Heart left ventricle (tissue), 16 donors: ENCODE measurements around the gene KCNN2. TPM values are rescaled to one million over a fixed set of nuclear protein-coding genes. Genes with fewer than 3 reads are reported as not detected.

Experiments used
- ATAC-seq, 4 donors: fragments of 200-7000 bp; cut with Tn5 transposase; one replicate each; pipeline ENCODE4 v1.9.1; 2020 to 2022; ENCODE audit warnings: moderate library complexity in 4 of 4, mild to moderate bottlenecking in 3 of 4, moderate number of reproducible peaks in 1 of 4
- DNase-seq, 5 donors: peaks; one replicate each; pipeline ENCODE4 v3.0.0-alpha.2; 2020
- H3K27ac ChIP-seq, 12 donors: fragments of 200-600 bp; sonication (generic) in 4 of 12; one replicate each; pipeline versions ENCODE4 v1.5.0 to v1.8.0; 2016 to 2022; ENCODE audit warnings: mild to moderate bottlenecking in 2 of 12
- H3K27me3 ChIP-seq, 9 donors: fragments of 200-600 bp; sonication (generic) in 2 of 9; one replicate each; pipeline versions ENCODE4 v1.5.1 to v1.8.0; 2016 to 2022; ENCODE audit warnings: mild to moderate bottlenecking in 3 of 9
- H3K36me3 ChIP-seq, 9 donors: fragments of 200-600 bp; sonication (generic) in 2 of 9; one replicate each; pipeline versions ENCODE4 v1.5.0 to v1.8.0; 2018 to 2022; ENCODE audit warnings: mild to moderate bottlenecking in 2 of 9
- H3K4me1 ChIP-seq, 12 donors: fragments of 200-600 bp; sonication (generic) in 4 of 12; one replicate each; pipeline versions ENCODE4 v1.5.0 to v1.8.0; 2016 to 2022; ENCODE audit warnings: mild to moderate bottlenecking in 3 of 12
- H3K4me3 ChIP-seq, 12 donors: fragments of 200-600 bp; sonication (generic) in 4 of 12; one replicate each; pipeline versions ENCODE4 v1.5.0 to v1.8.0; 2017 to 2022; ENCODE audit warnings: mild to moderate bottlenecking in 9 of 12, moderate library complexity in 4 of 12
- H3K9me3 ChIP-seq, 12 donors: fragments of 200-600 bp; sonication (generic) in 4 of 12; one replicate each; pipeline versions ENCODE4 v1.5.0 to v1.8.0; 2016 to 2022; ENCODE audit warnings: mild to moderate bottlenecking in 1 of 12
- POLR2A ChIP-seq, 2 donors: fragments of 450-650 bp; IDR thresholded peaks; one replicate each; pipeline ENCODE4 v1.6.1; 2017; ENCODE audit warnings: antibody characterized with exemption in 2 of 2, mild to moderate bottlenecking in 2 of 2, moderate library complexity in 2 of 2
- WGBS, 4 donors: extraction: QIAGEN DNeasy Blood & Tissue Kit in 2 of 4; methylation state at CpG; one replicate each; pipeline versions ENCODE4 v1.1.5 to v1.1.7; 2013 to 2018; 5-methylcytosine and 5-hydroxymethylcytosine counted together
- intact Hi-C, 10 donors: fragments of 100-400 bp; cut with DNase I; formaldehyde crosslinking; loops; one replicate each; pipeline versions ENCODE4 v1.11.1 to v1.14.2; 2022
- polyA plus RNA-seq, 2 donors: library from polyadenylated mRNA; stranded (reverse); fragments of 200-250 nt; gene quantifications; one replicate each; pipeline ENCODE4 v1.2.3, GENCODE V29; 2013
- total RNA-seq, 9 donors: library from RNA; depleted of rRNA in 2 of 9; stranded (reverse); fragments of >200 nt in 2 of 9; fragmentation: NEBNext Ultra II Directional in 3 of 9; extraction: Animal tissue kit (Norgen Biotek cat#: 25700) in 3 of 9; gene quantifications; one replicate each; pipeline versions ENCODE4 v1.1.0 to v1.2.4, GENCODE V29; 2016 to 2023
- TF ChIP-seq, protein P1 (sequence below), 12 donors: fragments of 200-600 bp; sonication (generic) in 4 of 12; IDR thresholded peaks; one replicate each; pipeline versions ENCODE4 v1.5.0 to v1.8.0; 2018 to 2022; ENCODE audit warnings: antibody characterized with exemption in 12 of 12, mild to moderate bottlenecking in 5 of 12
- donor health status: ischemic (EF 13 %, LVEDD 7.1; RV severe dilation, severe dysfunction).
- donor health status: healthy with polysubstance abuse.
- donor health status: DM: no; HTN: yes; CAD: no.
- donor health status: DM: no; HTN: no; CAD: no.
- donor health status: ischemic (EF 25% LVEDD 6.9; RV normal size, moderate dysfunction).
- donor health status: ischemic (EF 25% LVEDD 5.7; RV mildly dilated, moderate dysfunction).
- donor health status: healthy.
- donor health status: DM: yes; HTN: yes; CAD: no.
- donor health status: ischemic (EF 35%, LVEDD 5.7; RV mildly dilated, moderate dysfunction).
- donor health status: nonischemic (EF 11% LVEDD 7.7; RV severe dilation, severe dysfunction).
- donor health status: DM: yes; HTN: yes; CAD: no.
- donor health status: PGD.
- donor health status: ischemic (EF 29% LVEDD 5.4; RV normal size, mild dysfunction).
- donor health status: nonischemic (EF 23%, LVEDD 6.1; RV moderate dilation, normal function).

The KCNN2 gene
- total and polyA plus RNA-seq, 11 donors: 1.2 to 11.6 (median 6.7) TPM

DNA sequence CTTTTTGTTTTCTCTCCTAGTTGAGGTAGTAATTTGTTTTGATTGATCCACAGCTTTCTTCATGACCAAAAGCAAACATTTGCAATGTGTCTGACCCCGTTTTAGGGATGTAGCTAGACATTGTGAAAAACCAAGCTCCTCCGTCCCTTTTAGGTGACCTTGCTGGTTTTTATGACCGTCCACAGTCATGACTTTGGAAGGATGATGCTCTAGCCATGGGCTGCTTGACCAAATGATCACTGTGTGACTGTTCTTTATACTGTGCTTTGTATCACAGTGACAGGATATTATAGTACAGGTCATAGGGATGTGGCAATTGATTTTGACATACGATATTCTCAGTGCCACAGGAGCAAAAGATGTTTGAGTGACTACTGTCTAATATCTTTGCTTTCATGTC is 54.4 kb downstream of the KCNN2 start:
- H3K27ac ChIP-seq: no peak overlapping the region
- 91 to 94% (median 91%) methylated on average over 4 of the region's 4 CpGs for WGBS, 4 donors
- DNase-seq (no peak), ATAC-seq (no peak)
- TF ChIP-seq, protein P1, sequence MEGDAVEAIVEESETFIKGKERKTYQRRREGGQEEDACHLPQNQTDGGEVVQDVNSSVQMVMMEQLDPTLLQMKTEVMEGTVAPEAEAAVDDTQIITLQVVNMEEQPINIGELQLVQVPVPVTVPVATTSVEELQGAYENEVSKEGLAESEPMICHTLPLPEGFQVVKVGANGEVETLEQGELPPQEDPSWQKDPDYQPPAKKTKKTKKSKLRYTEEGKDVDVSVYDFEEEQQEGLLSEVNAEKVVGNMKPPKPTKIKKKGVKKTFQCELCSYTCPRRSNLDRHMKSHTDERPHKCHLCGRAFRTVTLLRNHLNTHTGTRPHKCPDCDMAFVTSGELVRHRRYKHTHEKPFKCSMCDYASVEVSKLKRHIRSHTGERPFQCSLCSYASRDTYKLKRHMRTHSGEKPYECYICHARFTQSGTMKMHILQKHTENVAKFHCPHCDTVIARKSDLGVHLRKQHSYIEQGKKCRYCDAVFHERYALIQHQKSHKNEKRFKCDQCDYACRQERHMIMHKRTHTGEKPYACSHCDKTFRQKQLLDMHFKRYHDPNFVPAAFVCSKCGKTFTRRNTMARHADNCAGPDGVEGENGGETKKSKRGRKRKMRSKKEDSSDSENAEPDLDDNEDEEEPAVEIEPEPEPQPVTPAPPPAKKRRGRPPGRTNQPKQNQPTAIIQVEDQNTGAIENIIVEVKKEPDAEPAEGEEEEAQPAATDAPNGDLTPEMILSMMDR (IDR thresholded peaks at IDR 0.05): no peak
- no peak for TF ChIP-seq POLR2A (IDR thresholded peaks at IDR 0.05)
- intact Hi-C loops: no loop called here
- no peak overlapping the region for H3K4me3 ChIP-seq
- H3K27me3 ChIP-seq: no peaks in the 10 kb centered on the region
- H3K9me3 ChIP-seq: no peaks in the 10 kb centered on the region
- no peaks in the 10 kb centered on the region for H3K4me1 ChIP-seq
- no peaks in the 10 kb centered on the region for H3K36me3 ChIP-seq

DNA sequence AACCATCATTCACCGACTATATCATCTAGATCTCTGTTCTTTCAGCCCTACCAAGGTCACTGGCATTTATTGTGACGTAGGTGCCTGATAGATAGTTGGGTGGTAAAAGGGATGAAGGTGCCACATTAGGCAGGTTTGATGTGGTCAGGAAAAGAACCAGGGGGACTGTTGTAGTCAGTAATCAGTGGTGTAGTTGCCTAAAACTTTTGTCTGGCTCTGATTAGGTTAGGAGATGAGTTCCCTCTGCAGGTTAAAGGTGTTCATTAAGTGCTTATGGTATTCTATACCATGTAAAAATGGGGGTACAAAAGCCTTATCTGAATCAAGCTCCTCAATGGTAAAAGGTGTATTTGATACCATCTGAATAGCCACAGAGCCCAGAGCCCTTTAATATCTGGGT is 55.6 kb downstream of the KCNN2 start:
- H3K27me3 ChIP-seq: no peaks in the 10 kb centered on the region
- TF ChIP-seq, protein P1 (IDR thresholded peaks at IDR 0.05): no peak
- TF ChIP-seq POLR2A (IDR thresholded peaks at IDR 0.05): no peak
- WGBS, 4 donors: 70 to 83% (median 78%) methylated on average over 2 of the region's 2 CpGs
- ATAC-seq: no peak
- no peaks in the 10 kb centered on the region for H3K4me1 ChIP-seq
- no peak overlapping the region for H3K27ac ChIP-seq
- H3K9me3 ChIP-seq: no peaks in the 10 kb centered on the region
- no peak for DNase-seq
- no peaks in the 10 kb centered on the region for H3K36me3 ChIP-seq
- intact Hi-C loops: no loop called here
- no peak overlapping the region for H3K4me3 ChIP-seq

DNA sequence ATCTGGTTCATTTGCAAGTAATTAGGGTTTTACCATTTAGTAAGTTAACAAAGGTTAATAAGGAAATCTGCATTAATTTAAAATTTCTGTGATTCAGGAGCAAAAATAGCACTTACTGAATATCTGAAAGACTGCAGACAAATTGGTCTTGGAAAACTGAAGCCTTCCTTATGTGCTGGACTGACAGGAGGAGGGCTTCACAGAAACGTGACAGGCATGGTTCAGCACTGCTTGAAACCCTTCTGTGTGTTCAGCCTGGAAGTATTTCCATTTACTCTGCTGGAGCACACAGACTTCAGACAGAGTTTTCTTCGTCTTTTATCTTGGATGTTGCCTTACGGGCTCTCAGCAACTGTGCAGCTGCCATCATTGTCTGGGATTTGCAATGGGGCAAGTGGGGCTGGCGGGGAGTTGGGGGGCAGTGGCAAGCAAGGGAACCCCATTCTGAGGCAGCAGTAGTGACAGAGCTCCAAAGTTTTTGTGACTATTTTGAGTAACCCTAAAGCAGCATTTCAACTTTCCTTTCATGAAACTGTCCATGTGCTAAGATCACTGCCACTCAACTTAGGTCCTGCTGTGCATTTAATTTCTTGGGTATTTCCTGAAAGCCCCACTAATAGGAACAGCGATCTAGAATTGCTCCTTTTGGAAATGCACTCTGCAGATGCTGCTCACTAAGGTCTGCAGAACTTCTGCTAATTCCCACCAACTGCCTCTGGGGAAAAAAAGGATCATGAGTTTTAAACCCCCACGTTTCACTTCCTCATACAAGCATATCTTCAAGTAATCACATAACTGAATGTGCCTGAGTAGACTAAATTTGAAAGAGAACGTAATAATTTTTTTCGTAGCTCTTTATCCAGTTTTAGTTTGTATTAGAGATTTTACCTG is 56.6 kb downstream of the KCNN2 start:
- Histone ChIP-seq H3K27me3 (no peaks in the 10 kb centered on the region), H3K4me3 (no peak overlapping the region), H3K9me3 (no peaks in the 10 kb centered on the region), H3K27ac (no peak overlapping the region), H3K36me3 (no peaks in the 10 kb centered on the region), H3K4me1 (no peaks in the 10 kb centered on the region)
- 59 to 62% (median 59%) methylated on average over 8 of the region's 8 CpGs for WGBS, 4 donors
- no peak for ATAC-seq
- intact Hi-C loops: no loop called here
- no peak for DNase-seq
- TF ChIP-seq, protein P1 (IDR thresholded peaks at IDR 0.05): no peak
- no peak for TF ChIP-seq POLR2A (IDR thresholded peaks at IDR 0.05)

DNA sequence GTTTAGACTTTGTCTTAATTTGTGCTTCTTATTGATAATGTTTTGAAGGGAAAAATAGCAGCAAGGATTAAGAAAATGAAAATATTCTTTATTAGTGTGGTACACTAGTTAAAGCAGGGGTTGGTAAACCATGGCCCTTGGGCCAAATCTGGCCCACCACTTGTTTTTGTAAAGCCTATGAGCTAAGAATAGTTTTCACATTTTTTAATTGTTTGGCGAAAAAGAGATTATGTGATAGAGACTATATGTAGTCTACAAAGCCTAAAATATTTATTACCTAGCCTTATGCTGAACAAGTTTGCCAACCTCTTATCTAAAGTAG is 57.2 kb downstream of the KCNN2 start:
- Histone ChIP-seq H3K27me3 (no peaks in the 10 kb centered on the region), H3K9me3 (no peaks in the 10 kb centered on the region), H3K4me3 (no peak overlapping the region), H3K4me1 (no peaks in the 10 kb centered on the region), H3K36me3 (no peaks in the 10 kb centered on the region), H3K27ac (no peak overlapping the region)
- WGBS, 4 donors: 88 to 97% (median 95%) methylated on average over 1 of the region's 1 CpG
- TF ChIP-seq, protein P1 (IDR thresholded peaks at IDR 0.05): no peak
- TF ChIP-seq POLR2A (IDR thresholded peaks at IDR 0.05): no peak
- intact Hi-C loops: no loop called here
- ATAC-seq (no peak), DNase-seq (no peak)
